HG03521 (cell line): Measurements from ENCODE around the gene AEBP1.
"Not testable (repeated sequence)": the region's sequence is repeated elsewhere in the genome, so short reads cannot be mapped to it uniquely, and the experiment has no call there.

ENCODE experiments used
- ATAC-seq: cut with Tn5 transposase; IDR thresholded peaks from one replicate; pipeline ENCODE4 v1.9.1; 2021; ENCODE audit warnings: mild to moderate bottlenecking, moderate library complexity; ENCODE audit not compliant: unreplicated experiment

Gene AEBP1

DNA sequence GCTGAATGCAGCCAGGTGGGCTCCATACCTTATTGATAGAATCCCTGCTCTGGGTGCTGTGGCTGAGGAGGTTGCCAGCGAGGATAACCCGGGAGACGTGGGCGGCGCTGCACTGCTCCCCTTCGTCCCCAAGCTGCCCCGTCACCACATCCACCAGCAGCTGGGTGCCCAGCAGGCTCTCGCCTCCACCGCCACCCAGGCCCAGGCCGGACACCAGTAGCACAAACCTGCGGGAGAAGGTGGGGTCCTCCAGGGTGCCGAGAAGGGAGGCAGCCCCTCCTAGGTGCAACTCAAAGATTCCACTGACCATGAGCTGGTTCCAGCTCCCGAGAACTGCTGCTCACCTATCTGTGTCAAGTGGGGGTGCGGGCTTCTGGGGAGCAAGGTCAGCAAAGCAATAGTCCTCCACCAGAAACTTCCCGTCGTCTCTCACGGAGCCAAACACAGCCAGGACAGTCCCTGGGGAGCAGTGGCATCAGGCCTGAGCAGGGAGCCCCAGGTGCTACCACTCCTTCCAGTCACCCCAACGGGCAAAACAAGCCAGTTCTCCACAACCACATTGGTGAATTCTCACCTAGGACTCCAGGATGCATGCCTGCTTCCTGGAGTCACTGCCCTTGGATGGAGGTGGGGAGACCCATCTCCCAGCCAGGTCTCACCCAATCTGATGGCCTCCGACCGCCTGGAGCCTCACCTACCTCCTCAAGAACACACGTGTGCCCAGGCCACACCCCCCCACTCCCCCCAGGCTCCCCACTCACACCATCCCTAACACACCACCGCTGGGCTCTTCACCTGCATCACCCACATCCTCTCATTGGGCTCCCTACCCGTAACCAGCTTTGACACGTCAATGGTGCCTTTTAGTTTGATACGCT lies 12.9 kb downstream of the AEBP1 start:
- no peak for ATAC-seq

DNA sequence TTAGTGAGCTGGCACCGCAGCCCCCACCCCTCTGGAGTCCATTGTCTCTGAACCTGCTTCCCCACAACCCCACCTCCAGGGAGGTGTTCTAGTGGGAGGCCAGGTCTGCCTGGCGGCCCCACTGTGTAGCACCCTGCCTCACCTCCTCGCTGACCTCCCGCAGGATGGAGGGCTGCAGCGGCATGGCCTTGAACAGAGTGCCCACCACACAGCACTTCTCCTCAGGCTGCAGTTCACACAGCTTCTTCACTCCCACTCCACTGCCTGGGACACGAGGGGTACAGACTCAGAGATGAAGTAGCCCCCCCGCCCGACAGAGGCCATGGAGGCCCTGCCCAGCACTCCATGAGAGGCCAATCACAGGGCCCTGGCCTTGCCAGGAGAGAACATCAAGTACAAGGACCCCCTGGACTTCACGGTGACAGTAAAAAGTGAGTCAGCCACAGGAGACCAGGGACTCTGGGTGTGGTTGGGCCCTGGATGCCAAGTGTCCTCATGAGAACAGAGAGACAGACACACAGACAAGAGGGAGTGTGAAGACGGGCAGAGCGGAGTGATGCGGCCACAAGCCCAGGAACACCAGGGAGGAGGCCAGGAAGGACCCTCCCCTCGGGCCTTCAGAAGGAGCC lies 13.8 kb downstream of the AEBP1 start:
- no peak for ATAC-seq

DNA sequence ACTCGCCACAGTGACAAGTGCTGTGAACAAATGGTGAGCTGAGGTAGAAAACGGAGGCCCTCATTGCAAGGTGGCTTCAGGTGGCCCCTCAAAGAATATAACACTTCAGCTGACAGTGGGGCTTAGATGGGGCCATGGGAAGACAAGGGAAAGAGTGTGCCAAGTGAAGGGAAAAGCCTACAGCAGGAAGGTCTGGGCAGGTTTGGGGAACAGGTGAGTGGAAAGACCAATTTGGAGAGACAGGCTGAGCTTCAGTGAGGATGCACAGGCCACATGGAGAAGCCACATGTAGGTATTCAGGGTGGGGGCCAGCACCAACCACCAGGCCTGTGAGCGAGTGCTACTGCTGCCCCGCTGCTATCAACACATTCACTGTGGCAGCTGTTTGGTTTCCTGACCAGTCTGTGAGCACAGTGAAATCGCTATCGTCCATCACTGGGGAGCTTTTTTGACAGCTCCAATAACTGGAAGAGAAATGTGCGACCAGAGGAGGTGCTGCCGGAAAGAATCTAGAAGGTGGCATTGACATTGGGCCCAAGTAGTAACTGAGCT lies 15.8 kb downstream of the AEBP1 start:
- ATAC-seq: no peak

DNA sequence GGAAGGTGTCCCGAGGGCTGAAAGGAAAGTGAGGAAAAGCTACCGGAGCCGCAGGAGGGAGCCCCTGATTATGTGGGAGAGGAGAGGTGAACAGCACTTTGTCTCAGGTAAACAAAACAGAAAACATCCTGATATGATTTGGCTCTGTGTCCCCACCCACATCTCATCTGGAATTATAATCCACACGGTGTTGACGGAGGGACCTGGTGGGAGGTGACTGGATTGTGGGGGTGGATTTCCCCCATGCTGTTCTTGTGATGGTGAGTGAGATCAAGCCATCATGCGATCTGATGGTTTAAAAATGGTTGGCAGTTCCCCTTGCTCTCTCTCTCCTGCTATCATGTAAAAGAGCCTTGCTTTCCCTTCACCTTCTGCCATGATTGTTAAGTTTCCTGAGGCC lies 16.2 kb downstream of the AEBP1 start:
- no peak for ATAC-seq

DNA sequence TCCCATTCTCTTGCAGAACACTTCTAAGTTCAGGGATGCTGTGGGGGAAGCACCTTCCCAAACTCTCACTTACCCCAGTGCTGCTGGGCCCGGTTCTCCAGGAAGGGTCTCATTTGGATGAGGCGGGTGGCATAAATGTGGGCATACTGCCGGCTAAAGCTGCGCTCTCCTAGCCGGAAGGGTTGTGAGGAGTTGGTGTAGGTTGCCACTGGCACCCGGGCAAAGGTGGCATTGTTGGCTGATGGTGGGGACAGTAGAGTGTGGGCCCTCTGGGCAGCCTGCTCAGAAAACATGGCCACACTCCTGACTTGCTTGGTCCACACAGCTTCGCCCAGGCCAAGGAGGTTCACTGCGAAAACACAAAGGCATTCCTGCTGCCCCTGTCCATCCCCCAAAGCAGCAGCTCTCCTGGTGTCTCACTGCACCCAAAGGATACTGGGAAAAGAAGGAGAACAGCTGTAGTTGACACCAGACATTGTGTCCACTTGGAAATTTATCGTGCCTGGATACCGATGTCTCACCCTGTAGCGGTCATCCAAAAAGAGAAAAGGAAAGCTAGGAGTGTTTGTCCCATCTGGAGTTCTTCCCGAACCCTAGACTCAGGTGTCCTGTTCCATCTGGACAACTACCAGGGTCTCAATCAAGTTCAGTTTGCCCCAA lies 17.7 kb downstream of the AEBP1 start:
- ATAC-seq: no peak

DNA sequence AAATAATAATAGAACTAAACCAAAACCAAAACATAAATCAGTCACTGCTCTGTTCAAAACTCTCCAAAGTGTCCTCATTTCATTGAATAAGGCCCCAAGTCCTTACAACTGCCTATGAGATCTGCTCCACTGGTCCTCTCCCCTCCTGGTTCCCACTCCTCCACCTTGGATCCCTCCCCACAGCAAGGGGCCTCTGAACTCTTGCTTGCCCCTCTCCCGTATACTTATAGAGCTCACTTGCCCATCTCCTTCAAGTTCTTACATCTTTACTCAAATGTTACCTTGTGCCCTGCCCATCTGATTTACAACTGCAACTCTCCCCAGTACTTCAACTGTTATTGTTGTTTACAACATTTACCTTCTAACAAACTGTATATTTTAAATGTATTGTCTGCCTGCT lies 18.4 kb downstream of the AEBP1 start:
- ATAC-seq: no peak

DNA sequence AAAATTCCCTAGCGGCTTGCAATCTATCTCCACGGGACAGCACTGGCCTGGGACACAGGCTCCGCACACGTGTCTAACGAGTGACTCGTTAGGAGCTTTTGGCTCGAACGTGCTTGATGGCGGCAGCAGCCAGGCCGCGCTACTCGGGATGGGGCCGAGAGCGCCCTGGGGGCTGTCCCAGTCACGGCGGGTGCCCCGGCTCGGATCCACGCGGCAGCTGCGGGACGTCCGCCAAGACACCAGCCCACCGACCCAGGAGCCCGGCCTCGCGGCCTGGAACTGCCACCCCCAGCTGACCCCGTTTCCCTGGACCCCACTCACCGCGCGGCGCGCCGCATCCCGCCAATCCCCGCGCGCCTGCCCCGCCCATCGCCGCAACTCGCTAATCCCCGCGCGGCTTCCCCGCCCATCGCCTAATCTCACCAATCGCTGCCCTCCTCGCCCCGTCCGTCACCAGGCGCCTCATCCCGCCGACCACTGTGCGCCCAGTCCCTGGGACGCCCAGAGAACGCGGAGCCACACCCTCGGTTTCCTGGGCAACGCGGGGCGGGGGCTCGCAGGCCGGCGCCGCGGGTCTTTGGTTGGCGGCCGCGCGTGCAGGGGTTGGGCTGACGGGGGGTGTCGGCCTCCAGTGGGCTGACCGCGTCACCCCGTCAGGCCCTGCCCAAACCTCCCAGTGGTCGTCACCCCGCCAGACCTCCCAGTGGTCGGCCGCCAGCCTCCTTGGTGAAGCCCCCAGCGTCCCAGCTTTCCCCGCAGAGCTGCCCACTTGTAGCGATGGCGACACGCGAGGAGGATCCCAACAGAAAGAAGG lies 19.3 kb downstream of the AEBP1 start, which contains the start of gene POLD2:
Gene POLD2 (minus strand): TSS at position 359 of the 814 bp plus-strand sequence. CDS start 1,495 bp downstream, outside the sequence.
- peak; percentile 95 for ATAC-seq

DNA sequence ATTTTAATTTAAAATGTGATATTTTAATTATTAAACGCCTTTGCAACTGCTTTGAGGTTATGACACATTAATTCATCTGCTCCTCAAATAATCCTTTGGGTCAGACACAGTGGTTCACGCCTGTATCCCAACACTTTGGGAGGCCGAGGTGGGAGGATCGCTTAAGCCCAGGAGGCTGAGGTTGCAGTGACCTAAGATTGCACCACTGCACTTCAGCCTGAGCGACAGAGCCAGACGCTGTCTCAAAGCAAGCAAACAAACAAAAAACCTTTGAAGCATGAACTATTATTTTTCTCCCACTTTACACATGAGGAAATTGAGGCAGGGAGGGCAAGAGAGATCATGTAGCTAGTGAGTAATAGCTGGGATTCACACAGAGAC lies 20.7 kb downstream of the AEBP1 start:
- no peak for ATAC-seq

DNA sequence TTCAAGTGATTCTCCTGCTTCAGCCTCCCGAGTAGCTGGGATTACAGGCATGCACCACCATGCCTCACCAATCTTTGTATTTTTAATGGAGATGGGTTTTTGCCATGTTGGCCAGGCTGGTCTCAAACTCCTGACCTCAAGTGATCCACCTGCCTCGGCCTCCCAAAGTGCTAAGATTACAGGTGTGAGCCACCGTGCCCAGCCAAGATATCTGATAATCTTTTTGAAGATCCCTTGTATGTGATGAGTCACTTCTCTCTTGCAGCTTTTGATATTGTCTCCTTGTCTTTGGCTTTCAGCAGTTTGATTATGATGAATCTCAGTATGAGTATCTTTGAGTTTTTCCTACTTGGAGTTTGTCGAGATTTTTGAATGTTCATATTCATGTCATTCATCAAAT lies 22.4 kb downstream of the AEBP1 start:
- not testable (repeated sequence) for ATAC-seq

DNA sequence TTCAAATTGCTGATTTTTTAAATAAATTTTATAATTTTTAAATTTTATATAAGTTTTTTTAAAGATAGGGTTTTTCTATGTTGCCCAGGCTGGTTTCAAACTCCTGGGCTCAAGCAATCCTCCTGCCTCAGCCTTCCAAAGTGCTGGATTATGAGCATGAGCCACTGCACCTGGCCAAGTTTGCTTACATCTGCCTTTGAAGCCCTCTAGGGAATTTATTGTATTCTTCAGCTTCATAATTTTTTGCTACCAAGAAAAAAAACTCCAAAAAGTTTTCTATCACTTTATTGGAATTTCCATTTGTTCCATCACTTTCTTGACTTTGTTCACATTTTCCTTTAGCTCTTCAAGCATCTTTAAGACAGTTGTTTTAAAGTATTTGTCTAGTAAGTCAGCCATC lies 23.0 kb downstream of the AEBP1 start:
- no peak for ATAC-seq

DNA sequence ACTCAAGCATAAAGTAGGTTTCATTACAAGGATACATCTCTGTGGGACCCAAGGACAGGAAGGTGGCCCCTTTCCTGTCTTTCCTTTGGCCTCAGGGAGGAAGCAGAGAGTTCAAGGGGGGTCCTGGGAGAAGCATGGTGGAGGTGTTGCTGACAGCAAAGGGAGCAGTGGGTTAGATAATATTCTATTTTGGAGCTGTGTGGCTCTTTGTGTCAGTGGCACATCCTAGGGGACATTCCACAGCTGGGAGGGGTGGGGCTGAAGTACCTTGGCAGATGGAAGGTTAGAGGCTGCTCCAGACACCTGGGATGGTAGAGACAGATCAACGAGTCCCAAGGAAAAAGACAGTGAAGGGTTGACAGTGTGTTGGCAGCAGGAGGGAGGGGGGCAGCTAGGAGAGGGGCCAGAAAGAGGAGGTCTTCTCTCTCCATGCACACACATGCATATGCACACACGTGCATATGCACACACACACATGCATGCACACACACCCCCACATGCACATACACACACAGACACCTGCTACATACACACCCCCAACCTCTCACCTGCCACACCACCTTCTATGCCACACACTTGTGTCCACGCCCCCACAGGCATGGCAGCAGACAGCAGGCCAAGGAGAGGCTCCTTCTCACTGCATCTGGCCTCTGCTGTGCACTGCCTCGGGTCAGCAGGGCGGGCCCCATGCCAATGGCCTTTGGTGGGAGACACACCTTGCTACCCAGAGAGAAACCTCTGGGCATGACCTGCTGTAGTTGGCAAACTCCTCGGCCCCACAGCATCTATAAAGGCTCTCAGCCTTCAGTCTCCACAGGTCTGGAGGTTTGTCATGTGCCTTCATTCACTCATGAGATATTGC lies 24.8 kb downstream of the AEBP1 start:
- no peak for ATAC-seq

DNA sequence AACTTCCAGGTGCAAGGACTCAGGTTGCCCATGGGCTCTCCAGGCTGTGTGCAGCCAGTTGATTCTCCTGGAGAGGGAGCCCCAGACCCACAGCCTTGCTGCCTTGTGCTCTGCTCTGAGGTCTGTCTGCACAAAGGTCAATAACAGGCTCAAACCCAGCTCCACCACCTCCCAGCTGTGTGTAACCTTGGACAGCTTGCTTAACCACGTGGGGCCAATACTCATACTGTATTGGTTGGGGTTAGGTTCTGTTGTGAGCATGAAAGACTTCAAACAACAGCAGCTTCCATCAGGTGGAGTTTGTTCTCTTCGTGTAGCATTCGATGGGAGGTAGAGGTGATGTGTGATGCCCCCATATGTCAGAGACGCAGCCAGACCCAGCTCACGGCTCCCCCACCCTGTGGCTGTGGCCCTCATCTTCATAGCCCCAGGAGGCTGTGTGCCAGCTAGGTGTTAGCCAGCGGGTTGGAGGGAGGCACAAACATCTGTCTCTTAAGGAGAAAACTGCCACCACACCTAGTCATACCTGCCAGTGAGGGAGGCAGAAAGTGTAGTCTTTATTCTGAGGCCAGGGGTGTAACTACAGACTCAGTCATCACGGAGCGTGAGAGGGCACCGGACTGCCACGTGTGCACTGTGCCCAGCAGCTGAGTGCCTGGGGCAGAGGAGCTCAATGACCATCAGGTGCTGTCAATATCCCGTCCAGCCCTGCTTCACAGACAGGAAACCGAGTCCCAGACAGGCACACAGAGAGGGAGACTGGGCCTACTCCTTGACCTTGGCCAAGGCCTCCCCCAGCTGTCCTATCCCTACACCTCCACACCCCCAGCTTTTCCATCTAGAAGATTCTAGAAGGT lies 27.3 kb downstream of the AEBP1 start:
- no peak for ATAC-seq

DNA sequence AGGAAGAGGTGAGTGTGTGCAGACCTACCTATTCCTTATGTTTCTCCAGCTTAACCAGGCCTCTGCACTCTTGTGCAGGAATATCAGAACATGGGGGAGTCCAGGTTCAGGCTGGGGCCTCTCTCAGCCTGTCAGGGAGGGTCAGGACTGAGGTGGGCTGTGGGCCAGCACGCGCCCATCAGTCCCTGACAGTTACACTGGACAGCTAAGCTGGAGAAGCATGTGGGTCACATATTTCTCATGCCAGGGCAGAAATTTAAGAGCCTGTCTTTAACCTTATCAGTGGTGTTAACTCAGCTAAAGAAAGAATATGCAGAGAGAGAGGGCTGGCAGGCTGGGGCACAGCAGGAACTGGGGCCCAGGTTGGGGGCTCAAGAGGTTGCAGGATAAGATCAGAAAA lies 27.9 kb downstream of the AEBP1 start:
- no peak for ATAC-seq

DNA sequence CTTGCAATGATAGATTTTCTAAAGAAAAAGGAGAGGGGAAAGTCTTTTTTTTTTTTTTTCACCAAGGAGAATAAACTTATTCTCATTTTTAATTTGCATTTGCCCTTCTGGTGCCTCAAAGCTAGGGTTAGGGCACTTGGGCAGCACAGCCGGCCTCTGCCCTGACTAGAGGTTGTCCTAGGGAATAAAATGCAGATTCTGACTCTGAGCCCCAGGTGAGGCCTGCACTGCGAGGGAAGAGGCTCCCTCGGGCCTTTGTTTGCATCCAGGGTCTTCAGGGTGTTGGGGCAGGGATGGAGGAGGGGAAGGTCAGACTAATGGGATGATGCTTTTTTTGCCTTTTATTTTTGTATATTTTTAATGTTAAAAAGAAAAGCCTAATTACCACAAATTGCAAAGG lies 29.1 kb downstream of the AEBP1 start:
- ATAC-seq: no peak

DNA sequence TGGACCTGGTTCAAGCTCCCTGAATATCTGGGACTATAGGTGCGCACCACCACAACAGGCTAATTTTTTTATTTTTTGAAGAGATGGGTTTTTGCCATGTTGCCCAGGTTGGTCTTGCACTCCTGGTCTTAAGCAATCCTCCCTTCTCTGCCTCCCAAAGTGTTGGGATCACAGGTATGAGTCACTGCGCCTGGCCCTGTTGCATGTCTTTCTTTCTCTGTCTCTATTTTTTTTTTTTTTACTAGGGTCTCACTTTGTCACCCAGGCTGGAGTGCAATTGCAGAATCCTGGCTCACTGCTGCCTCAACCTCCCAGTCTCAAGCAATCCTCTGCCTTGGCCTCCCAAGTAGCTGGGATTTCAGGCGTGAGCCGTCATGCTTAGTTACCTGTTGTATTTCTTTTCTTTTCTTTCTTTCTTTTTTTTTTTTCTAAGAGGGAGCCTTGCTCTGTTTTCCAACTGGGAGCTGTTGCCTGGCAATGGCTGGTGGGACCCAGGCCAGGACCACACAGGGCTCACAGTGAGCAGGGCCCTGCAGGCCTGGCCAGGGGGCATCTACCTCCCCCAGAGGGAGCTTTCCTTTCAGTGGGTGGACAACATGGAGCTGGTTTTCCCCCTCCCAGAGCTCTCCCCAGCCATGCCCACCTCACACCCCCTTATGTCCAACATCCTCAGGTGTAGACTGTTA lies 30.9 kb downstream of the AEBP1 start:
- no peak for ATAC-seq

DNA sequence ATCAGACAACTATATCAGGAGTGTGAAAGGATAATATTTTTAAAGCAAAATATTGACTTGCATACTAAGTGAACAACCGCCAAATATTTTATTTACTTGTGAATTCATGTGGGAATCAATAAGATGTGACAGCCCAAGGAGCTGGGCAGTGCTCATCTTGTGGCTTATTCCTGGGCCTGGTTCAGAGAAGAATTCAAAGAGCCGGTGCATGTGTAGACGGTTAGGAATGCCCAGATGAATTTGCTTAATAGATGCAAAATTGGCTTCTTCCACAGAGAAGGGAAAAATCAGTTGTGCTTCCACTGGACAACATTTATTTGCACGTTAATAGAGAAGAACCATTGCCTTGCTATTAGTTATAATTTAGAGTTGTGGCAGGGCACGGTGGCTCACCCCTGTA lies 32.6 kb downstream of the AEBP1 start:
- ATAC-seq: no peak

DNA sequence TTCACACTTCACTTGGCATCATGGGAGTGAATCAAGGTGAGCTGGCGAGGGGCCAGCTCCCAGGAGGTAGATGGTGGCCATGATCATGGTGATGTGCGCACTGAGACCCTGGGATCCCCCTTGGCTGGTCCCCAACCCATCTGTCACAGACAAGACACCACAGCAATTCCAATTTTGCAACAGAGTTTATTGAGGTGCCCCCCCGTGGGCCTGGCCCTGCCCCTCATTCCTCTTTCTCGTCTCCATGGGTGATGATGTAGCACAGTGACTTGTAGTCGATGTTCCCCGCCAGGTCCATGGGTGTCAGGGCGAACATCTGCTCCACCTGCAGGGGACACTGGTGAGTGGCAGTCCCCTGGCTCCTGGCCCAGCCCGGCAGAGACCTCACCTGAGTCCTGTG lies 34.6 kb downstream of the AEBP1 start:
- ATAC-seq: no peak

DNA sequence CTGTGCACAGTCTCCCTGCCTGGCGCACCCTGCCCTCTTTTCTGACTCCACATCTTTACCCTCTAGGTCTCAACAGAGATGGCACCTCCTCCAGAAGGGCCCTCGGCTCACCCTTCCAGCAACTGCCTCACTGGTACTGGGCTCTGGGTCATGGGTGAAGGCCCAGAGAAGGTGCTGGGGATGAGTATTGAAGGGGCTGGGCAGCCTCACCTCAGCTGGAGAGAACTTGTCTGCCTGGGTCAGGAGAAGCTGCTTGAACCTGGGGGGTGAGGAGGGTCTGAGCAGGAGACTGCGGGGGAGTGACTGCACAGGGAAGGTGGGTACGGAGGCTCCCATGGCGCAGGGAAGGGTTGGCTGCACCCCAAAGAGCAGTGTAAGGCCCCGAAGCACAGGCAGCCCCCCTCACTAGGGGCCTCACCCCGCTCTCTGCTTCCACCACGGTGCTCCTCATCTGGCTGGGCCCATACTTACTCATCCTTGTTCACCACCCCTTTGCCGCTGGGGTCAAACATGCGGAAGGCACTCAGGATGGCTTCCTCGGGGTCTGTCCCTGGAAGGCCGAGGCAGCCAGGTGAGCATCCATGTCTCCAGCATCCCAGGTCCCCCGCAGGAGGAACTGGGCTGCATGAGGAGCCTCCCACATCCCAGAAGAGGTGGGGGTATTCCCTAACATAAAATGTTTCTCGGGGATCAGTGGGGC lies 35.3 kb downstream of the AEBP1 start:
- ATAC-seq: no peak
